ENCODE results near the gene ZNFX1.

GRCh38 chr20:49287555-49288249, 9.8 kb upstream of the ZNFX1 start:
- TF ChIP-seq CTCF (IDR thresholded peaks at IDR 0.05) (no peak), POLR2A (IDR thresholded peaks at IDR 0.05) (no peak)
